Measurements from ENCODE around the gene MEIS2. TPM values are rescaled to one million over a fixed set of nuclear protein-coding genes. Genes with fewer than 3 reads are reported as not detected.
A peak's percentile ranks its signal among the peaks of the same experiment; 100 is the strongest.

MEIS2 gene
- total RNA-seq, 1 experiment from 2014 or later = 98.3 TPM

DNA sequence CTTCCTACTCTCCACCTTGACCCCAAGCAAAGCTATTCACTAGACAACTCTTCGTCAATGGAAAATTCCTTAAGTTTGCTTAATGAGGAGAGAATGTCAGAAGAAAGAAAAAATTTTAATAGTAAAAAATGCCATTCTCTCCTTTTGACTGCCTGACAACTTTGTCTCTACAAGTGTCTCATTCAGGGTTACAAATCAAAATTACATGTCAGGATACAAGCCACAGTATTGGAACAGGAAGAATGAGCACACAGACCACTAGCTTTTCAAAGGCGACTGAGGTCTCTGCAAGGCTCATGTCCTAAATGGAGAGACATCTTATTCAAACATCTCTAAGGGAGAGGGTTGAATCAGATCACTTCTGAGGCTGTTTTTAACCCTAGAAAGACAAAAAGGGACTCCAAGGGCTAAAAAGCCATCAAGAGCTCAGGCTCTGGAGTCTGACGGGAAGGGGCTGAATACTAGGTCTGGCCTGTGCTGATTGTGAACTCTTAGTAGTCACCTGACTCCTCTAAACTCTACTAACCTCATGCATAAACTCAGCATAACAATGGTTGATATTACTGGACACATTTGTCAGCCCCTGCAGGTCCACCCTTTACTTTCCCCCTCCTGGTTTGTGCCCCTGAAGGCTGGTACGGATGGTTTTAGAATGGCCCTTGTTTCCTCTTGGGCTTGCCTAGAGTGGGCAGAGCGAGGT lies 12.8 kb upstream of the MEIS2 start:
- no peak for DNase-seq (ENCODE audit: low spot score)

- DNase-seq (ENCODE audit: low spot score) = no peak
Observed at GRCh38 chr15:37112171-37112570, 11.8 kb upstream of the MEIS2 start.

DNA sequence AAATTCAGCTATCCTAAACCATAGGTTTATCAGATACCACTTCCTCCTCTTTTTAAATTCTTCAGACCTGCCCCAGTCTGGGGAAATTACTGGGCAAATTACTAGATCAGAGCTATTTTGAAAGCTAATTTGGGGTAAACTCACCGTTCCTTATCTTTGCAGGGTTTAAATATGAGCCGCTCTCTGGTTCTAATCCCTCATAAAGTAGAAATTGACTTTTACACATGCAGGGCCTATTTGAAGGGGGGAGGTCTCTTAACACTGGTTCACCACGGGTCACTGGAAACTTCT lies 11.0 kb upstream of the MEIS2 start:
- no peak for DNase-seq (ENCODE audit: low spot score)

DNA sequence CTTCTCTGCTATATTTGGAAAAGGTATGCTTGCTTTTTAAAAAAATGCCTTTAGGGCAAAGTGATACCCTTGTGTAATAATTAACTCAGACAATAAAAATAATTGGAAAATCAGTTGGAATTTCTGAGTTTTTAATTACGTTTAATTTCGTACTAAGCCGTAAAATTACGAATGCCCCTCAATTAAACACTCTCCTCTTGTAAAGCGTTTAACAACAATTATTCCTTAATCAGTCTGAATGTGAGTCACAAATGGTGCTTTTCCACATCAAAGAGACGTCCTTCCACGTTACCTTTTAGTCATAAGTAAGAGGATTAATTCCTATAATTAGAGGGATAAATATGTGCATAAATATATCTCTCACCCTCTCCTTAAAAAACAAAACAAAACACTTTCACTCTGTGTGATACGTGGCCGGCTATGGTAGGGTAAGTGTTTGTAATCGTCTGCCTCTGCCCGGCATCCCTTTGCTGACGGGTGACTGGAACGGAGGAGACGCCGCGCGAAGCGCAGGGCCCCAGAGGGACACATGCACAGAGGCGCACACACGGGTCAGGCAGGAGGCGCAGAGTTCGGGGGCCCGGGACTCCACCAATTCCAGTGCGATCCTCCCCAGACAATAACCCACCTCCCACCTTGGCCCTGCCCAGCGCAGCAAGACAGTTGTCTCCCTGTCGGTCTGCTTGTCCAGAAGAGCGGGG lies 9.7 kb upstream of the MEIS2 start:
- DNase-seq (ENCODE audit: low spot score) = no peak

DNA sequence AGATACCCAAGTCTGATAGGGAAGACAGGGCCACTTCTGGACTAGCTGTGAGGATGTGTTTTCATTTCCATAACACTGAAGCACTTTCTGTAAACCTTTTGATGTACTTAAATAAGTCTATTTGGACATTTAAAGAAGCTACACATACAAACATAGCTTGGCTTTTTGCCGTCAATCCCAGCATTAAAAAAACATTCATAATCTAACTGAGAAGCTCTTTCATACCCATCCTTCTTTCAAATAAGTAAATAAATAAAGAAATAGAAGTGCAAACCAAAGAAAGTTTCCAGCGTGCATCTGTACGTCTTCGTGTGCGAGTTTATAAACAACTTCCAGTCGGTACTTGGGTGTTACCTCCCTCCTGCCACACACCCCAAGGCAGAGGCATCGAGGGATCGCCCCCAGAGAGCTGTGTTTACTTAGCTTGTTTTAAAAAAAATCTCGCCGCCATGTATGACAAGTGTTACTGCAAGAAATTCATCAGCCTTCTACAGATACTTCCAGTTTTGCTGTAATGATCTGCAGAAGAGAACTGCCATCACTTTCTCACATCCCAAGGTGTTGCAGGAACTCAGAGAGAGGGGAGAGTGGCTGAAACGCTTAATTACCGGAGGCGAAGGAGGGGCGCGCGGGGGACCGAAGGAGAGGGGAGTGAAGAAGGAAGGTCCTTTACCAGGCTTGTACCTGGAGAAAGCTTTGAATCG lies 9.0 kb upstream of the MEIS2 start:
- DNase-seq (ENCODE audit: low spot score) = no peak

DNA sequence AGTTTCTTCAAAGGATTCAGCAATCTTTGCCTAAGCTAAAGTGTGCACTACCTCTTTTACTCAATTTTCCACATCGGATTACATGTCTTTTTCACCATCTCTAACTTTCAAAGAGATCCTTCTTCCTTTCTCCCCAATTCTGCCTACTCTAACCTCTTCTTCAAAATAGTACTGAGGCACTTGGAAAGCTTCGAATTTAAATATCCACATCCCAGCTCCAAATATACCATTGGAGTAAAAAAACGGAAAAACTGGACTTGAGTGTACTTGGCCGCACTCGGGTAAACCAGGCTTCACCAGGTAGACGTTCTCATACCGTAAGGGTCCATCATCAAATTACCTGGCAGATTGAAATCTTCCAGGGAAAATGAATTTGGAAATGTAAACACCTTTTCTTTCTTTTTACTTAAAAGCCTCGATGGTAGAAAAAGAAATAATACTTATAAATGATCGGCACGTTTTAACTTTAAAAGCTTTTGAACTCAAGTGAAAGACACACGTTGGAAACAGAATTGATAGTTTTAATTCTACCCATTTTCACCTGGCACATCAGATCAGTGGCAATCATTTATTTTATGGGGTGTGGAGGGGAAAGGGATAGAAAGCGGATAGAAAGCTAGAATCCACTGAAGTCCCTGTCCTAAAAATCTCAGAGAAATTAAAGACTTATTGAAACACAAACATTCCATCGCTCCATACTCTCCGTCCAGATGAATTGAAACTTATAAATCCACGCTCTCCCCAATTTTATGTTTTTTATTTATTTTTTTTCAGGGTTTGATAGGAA lies 8.2 kb upstream of the MEIS2 start:
- DNase-seq (ENCODE audit: low spot score) = no peak

DNA sequence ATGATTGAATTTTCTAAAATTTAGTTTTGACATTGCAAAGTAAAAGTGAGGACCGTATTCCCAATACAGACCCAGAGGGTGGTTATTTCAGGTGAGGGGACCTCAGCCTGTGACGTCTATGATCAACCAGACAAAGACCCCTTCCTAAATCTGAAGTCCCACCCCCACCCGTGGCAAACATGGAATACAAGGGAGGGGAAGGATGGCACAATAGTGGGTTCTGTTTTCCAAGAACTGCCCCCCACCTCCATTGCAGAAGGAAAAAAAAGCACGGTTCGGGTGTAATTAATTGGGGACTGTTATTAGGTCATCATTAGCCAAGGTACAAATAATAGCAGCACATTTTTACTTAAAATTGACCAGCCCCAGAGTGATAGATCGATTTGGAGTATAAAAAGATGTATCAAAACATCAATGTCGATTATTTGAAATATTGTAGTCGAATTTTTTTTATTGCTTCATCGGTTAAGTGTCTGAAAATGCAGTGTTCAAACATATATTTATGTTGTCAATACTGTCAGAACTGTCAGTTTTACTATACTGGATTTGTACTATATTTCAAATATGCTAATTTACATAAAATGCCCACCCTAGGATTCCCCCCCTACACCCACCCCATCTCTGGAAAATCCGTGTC lies 7.5 kb upstream of the MEIS2 start:
- DNase-seq (ENCODE audit: low spot score) = no peak

- DNase-seq (ENCODE audit: low spot score) = no peak
Observed at GRCh38 chr15:37107071-37107743, 6.9 kb upstream of the MEIS2 start.

- no peak for DNase-seq (ENCODE audit: low spot score)
Observed at GRCh38 chr15:37106490-37107001, 6.2 kb upstream of the MEIS2 start.

DNA sequence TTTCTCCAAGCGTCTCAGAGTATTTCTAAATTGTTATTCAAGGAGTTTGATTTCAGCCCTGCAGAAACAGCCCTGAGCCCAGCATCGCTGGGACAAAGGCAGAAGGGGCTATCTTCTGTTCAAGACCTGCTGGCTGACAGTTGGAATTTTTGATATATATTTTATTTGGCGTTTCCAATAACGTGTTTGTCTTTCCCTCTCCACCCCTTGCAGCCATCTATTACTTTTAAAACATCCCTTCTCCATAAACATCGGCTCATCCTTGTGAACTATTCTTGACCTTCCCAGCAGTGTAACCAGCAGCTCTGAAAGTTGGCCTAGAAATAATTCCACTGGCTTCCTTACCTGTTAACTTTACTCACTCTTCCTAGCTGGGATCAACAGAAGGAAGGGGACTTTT lies 5.5 kb upstream of the MEIS2 start:
- DNase-seq (ENCODE audit: low spot score) = no peak

GRCh38 chr15:37105029-37105428 lies 4.7 kb upstream of the MEIS2 start:
- DNase-seq (ENCODE audit: low spot score) = no peak

DNA sequence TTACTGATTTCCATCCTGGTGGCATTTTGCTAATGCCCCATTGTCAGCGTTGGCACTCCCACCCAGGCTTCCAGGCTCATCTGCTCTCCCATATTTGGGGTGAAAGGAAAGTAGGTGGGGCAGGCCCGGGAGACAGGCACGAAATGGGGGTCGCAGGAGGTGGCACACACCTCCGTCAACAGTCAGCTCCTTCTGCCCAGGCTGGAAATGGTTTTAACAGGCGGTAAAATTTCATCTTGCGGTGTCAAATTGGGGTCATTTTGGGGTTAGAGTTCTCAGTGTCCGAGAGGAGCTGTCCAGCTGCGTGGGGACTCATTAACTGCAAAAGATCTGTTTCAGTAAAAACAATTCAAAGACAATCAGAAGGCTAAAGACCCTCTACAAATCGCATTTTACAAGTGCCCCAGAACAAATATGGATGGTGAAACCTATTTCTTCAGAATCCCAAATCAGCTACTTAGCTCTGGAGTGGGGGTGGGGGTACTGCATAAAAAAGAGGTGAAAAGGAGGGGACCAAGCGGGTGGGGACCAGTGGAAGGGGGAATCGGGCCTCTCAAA lies 4.2 kb upstream of the MEIS2 start:
- DNase-seq (ENCODE audit: low spot score) = no peak

- no peak for DNase-seq (ENCODE audit: low spot score)
Observed at GRCh38 chr15:37103475-37104423, 3.4 kb upstream of the MEIS2 start.

DNA sequence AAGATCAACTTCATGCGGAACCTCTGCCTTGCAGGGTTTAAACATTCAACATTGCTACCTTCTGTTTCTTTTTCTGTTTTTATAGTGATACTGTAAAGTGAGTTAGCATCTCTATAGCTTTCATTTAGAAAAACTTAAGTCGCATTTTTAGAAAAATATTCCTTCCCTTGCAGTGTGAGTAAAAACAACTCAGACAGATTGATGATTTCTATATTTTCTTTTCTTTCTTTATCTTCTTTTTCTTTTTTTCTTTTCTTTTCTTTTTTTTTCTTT lies 2.8 kb upstream of the MEIS2 start:
- no peak for DNase-seq (ENCODE audit: low spot score)

- no peak for DNase-seq (ENCODE audit: low spot score)
Observed at GRCh38 chr15:37102305-37103162, 2.2 kb upstream of the MEIS2 start.

DNA sequence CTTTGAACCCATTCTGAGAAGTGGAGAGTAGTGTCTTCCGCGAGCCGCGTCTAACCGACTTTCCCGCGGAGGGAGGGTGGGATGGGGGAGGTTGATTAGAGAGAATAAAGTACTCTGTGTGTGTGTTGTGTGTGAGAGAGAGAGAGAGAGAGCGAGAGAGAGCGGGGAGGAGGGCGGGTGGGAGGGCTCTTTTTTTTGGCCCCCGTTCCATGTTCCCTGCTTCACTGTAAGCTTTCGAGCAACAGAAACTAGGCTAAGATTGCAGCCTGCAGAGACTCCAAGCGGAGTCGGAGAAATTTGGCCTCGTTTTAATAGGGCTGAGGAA lies 1.6 kb upstream of the MEIS2 start:
- peak; percentile 57 for DNase-seq (ENCODE audit: low spot score)

- no peak for DNase-seq (ENCODE audit: low spot score)
Observed at GRCh38 chr15:37100966-37101215, 542 bp upstream of the MEIS2 start.

DNA sequence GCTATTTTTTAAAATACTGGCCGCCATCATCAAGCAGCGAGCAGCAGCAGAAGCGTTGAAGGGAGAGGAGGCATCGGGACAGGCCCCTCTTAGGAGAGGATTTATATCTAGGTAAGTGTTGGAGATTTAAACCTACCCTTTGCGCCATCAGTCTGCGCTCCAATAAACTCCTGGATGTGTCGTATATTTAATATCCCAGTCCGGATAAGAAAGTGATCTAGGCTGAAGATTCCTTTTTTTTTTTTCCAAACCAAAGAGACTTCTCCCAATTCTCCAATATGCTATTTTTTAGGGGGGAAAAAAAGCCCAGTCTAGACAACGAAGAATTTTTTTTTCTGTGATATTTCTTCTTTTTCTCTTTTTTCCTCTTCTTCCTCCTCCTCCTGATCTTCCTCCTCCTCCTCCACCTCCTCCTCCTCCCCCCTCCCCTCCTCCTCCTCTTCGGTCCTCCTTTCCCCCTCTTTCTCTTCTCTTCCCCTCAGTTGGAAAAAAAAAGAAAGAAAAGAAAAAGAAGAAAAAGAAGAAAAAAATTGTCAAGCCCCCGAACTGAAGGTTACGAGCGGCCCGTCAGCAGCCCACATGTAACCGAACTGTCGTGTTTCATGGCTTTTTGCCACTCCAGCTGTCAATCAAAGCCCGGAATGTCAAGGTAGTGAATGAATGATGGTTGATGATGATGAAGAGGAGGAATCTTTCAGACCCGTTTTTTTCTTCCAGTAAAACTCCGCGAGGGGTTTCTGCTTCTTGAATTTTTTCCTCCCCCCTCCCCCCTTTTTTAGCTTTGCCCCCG lies 835 bp downstream of the MEIS2 start:
- DNase-seq (ENCODE audit: low spot score) = peak; percentile 82

All from A172 (cell line).